ENCODE data around the gene CBX8.
A peak's percentile ranks its signal among the peaks of the same experiment; 100 is the strongest.

CBX8 gene

GRCh38 chr17:79802736-79803420 lies 6.0 kb upstream of the CBX8 start:
- peaks cover 8% of the 10 kb centered on the region for H3K79me2 ChIP-seq (ENCODE audit: insufficient read depth, low read length)
- H3K4me2 ChIP-seq (ENCODE audit: insufficient read depth, low read length) = peak overlapping the region; percentile 78
- no peak for TF ChIP-seq CTCF (IDR thresholded peaks at IDR 0.05; ENCODE audit: borderline replicate concordance, extremely low read depth, low read length, poor library complexity, severe bottlenecking)
- no peak for TF ChIP-seq EZH2 (IDR thresholded peaks at IDR 0.05; ENCODE audit: borderline replicate concordance, low read depth, low read length, severe bottlenecking)
- no peaks in the 10 kb centered on the region for H3K9me3 ChIP-seq (ENCODE audit: insufficient read depth, low read length, severe bottlenecking)
- H3K36me3 ChIP-seq (ENCODE audit: insufficient read depth, low read length) = no peaks in the 10 kb centered on the region
- peaks cover 43% of the 10 kb centered on the region for H3K27me3 ChIP-seq (ENCODE audit: insufficient read depth, low read length, poor library complexity)
- H3K9ac ChIP-seq (ENCODE audit: low read depth, low read length) = peak overlapping the region; percentile 57
- H2AFZ ChIP-seq (ENCODE audit: low read depth, low read length) = no peak overlapping the region
- H3K4me1 ChIP-seq (ENCODE audit: insufficient read depth, low read length) = peaks cover 61% of the 10 kb centered on the region
- H3K4me3 ChIP-seq (ENCODE audit: low read depth in 1 of 2, low read length in 2 of 2) = peak overlapping the region in 1 of 2 experiments; percentile 58; a peak in 2 of 4 replicates
- ATAC-seq (ENCODE audit: insufficient read depth, low read depth) = no peak
- no peak overlapping the region for H3K27ac ChIP-seq (ENCODE audit: low read length)
- H4K20me1 ChIP-seq (ENCODE audit: insufficient read depth, low read length) = no peaks in the 10 kb centered on the region
- no peak for DNase-seq

DNA sequence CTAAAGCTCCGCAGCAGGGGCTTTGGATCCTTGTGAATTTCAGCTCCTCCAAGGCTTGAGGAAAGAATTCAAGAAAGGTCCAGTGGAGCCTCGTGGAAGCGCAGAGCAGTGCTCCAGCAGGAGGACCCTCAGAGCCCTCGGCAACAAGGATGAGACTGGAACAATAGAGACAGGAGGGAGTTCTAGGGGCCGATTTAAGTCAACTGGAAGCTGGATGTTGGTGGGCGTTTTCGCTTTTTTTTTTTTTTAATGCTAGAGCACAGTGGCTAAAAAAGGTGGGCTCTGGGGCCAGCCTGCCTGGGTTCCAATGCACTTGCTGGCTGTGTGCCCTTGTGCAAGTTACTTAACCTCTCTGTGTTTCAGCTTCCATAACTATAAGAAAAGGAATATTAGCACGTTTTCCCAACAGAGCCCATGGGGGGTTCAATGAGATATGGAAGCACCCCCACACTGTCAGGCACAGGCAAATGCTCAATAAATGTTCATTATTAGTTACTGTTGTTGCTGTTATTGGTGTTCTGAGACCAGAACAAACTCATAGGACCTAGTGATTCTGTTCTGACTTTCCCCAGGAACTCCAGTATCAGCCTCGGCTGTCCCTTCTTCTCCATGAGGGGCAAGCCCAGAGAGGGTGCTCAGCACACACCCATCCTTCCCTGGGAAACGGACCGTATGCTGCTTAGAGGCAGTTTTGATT lies 5.3 kb upstream of the CBX8 start:
- H3K4me1 ChIP-seq (ENCODE audit: insufficient read depth, low read length) = peaks cover 64% of the 10 kb centered on the region
- H3K9me3 ChIP-seq (ENCODE audit: insufficient read depth, low read length, severe bottlenecking) = no peaks in the 10 kb centered on the region
- no peak overlapping the region for H3K4me2 ChIP-seq (ENCODE audit: insufficient read depth, low read length)
- no peak overlapping the region for H3K27ac ChIP-seq (ENCODE audit: low read length)
- H3K4me3 ChIP-seq (ENCODE audit: low read depth in 1 of 2, low read length in 2 of 2) = no peak overlapping the region
- ATAC-seq (ENCODE audit: insufficient read depth, low read depth) (no peak), DNase-seq (no peak)
- H3K36me3 ChIP-seq (ENCODE audit: insufficient read depth, low read length) = no peaks in the 10 kb centered on the region
- no peaks in the 10 kb centered on the region for H4K20me1 ChIP-seq (ENCODE audit: insufficient read depth, low read length)
- H3K27me3 ChIP-seq (ENCODE audit: insufficient read depth, low read length, poor library complexity) = peaks cover 44% of the 10 kb centered on the region
- no peak overlapping the region for H3K9ac ChIP-seq (ENCODE audit: low read depth, low read length)
- H2AFZ ChIP-seq (ENCODE audit: low read depth, low read length) = no peak overlapping the region
- no peak for TF ChIP-seq CTCF (IDR thresholded peaks at IDR 0.05; ENCODE audit: borderline replicate concordance, extremely low read depth, low read length, poor library complexity, severe bottlenecking)
- H3K79me2 ChIP-seq (ENCODE audit: insufficient read depth, low read length) = peaks cover 8% of the 10 kb centered on the region

GRCh38 chr17:79801156-79802038 lies 4.5 kb upstream of the CBX8 start:
- Histone ChIP-seq H3K36me3 (ENCODE audit: insufficient read depth, low read length) (no peaks in the 10 kb centered on the region; the same call in 1 of the 2 replicates), H3K79me2 (ENCODE audit: insufficient read depth, low read length) (peaks cover 13% of the 10 kb centered on the region), H3K27me3 (ENCODE audit: insufficient read depth, low read length, poor library complexity) (peaks cover 40% of the 10 kb centered on the region), H3K4me2 (ENCODE audit: insufficient read depth, low read length) (peak overlapping the region; percentile 77), H3K9ac (ENCODE audit: low read depth, low read length) (peak overlapping the region; percentile 57), H3K4me3 (ENCODE audit: low read depth in 1 of 2, low read length in 2 of 2) (peak overlapping the region in 1 of 2 experiments; percentile 57; a peak in 2 of 4 replicates), H4K20me1 (ENCODE audit: insufficient read depth, low read length) (peaks cover under 1% of the 10 kb centered on the region; the same call in 1 of the 2 replicates), H3K27ac (ENCODE audit: low read length) (peak overlapping the region; percentile 64; the same call in 1 of the 2 replicates), H3K9me3 (ENCODE audit: insufficient read depth, low read length, severe bottlenecking) (no peaks in the 10 kb centered on the region), H3K4me1 (ENCODE audit: insufficient read depth, low read length) (peaks cover 64% of the 10 kb centered on the region), H2AFZ (ENCODE audit: low read depth, low read length) (peak overlapping the region; percentile 55; the same call in 1 of the 2 replicates)
- DNase-seq (no peak), ATAC-seq (ENCODE audit: insufficient read depth, low read depth) (no peak)
- no peak for TF ChIP-seq EZH2 (IDR thresholded peaks at IDR 0.05; ENCODE audit: borderline replicate concordance, low read depth, low read length, severe bottlenecking)
- no peak for TF ChIP-seq CTCF (IDR thresholded peaks at IDR 0.05; ENCODE audit: borderline replicate concordance, extremely low read depth, low read length, poor library complexity, severe bottlenecking)

Measured in DND-41 (cell line).